AG09319 (cell line): ENCODE data around the gene CAMK1G.

Source experiments
- DNase-seq: peaks from one replicate; pipeline ENCODE4 v3.0.0-alpha.2; 2010; ENCODE audit warnings: low read depth; ENCODE audit errors: extremely low read depth
- TF ChIP-seq, protein P1 (sequence below): IDR thresholded peaks from 2 replicates; pipeline ENCODE4 v1.5.1; 2011; ENCODE audit warnings: low read depth, mild to moderate bottlenecking, inconsistent platforms, low read length, moderate library complexity

Gene CAMK1G

DNA sequence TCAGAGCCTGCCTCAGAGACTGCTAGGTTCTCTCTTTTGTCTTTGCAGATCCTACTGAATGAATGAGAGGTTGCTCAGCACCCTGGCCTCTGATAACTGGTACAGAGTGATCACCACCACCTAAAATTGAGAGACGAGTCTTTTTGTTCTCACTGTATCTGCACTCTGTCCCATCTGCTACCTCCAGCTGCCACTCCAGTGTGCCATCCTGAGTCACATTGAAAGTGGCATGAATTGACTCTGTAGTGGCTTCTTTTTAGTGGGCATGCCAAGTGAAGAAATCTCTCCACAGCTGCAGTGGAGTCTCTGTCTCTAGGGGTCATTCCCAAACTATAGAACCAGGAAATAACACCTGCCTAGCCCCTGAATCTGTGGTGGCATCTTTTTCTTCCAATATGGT is 14.7 kb downstream of the CAMK1G start:
- no peak for DNase-seq
- TF ChIP-seq, protein P1, sequence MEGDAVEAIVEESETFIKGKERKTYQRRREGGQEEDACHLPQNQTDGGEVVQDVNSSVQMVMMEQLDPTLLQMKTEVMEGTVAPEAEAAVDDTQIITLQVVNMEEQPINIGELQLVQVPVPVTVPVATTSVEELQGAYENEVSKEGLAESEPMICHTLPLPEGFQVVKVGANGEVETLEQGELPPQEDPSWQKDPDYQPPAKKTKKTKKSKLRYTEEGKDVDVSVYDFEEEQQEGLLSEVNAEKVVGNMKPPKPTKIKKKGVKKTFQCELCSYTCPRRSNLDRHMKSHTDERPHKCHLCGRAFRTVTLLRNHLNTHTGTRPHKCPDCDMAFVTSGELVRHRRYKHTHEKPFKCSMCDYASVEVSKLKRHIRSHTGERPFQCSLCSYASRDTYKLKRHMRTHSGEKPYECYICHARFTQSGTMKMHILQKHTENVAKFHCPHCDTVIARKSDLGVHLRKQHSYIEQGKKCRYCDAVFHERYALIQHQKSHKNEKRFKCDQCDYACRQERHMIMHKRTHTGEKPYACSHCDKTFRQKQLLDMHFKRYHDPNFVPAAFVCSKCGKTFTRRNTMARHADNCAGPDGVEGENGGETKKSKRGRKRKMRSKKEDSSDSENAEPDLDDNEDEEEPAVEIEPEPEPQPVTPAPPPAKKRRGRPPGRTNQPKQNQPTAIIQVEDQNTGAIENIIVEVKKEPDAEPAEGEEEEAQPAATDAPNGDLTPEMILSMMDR: no peak

DNA sequence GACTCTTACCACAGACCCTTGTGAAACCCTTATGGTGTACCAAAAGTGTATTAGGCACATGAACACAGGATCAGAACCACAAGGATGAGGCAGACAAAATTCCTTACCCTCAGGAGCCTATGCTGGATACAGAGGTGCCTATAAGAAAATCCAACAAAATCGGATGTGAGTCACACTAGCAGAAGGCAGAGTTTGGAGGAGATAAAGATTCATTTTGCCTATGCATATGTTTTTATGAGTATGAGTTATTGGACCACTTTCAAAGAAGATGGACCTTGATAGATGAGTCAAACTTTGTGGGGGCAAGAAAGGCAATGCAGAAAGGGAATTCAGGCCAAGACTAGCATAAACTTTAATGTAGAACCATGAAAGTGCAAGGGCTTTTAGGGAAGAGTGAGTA is 17.0 kb downstream of the CAMK1G start:
- TF ChIP-seq, protein P1: no peak

DNA sequence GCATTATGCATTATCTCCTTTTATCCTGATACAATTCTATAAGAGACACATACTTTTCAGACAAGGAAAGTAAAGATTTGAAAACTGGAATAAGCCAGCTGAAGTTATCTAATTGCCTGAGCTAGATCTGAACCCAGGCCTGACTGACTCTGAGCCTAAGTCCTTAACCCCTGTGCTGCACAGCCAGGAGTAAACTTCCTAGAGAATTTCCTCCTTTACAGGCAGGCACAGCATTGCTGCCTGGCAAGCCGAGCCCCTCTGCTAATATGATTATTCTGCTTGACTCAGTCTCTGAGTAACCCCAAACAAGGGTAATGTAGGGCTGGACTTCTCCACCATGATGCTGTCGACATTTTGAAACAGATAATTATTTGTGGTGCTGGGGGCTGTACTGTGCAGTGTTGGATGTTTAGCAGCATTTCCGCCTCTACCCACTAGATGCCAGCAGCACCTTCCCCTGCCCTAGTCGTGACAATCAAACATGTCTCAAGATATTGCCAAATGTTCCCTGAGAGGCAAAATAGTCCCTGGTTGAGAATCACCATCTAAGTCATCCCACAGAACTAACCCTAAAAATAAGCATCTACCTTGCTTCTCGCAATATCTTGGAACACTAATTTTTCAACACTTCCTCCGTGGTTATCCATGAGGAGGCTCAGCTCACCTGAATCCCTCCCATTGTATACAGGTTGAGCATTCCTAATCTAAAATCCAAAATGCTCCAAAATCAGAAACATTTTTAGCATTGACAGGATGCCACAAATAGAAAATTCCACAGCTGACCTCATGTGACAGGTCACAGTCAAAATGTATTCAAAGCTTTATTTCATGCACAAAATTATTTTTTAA is 18.5 kb downstream of the CAMK1G start:
- DNase-seq: peak; percentile 25
- TF ChIP-seq, protein P1: peak; percentile 83

More for the DNA sequence above, 17.0 kb downstream of the CAMK1G start:
- no peak for DNase-seq

DNA sequence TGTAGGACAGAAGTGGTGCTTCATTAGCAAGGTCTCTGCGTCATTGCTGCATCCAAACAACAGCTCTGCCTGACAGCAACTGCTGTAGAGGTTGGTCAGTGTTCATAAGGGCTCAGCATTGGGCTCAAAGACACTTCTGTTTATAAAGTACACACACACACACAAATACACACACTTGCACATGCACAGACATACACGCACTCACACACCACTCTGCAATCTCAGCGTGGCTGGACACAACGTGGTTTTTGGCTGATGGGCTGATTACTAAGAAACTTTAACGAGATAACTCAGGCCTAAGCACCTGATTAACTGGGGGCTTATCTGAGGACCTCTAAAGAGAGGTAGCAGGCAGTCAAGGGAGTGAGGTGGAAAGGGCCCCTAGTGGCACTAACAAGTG is 20.4 kb downstream of the CAMK1G start:
- TF ChIP-seq, protein P1: no peak
- no peak for DNase-seq

DNA sequence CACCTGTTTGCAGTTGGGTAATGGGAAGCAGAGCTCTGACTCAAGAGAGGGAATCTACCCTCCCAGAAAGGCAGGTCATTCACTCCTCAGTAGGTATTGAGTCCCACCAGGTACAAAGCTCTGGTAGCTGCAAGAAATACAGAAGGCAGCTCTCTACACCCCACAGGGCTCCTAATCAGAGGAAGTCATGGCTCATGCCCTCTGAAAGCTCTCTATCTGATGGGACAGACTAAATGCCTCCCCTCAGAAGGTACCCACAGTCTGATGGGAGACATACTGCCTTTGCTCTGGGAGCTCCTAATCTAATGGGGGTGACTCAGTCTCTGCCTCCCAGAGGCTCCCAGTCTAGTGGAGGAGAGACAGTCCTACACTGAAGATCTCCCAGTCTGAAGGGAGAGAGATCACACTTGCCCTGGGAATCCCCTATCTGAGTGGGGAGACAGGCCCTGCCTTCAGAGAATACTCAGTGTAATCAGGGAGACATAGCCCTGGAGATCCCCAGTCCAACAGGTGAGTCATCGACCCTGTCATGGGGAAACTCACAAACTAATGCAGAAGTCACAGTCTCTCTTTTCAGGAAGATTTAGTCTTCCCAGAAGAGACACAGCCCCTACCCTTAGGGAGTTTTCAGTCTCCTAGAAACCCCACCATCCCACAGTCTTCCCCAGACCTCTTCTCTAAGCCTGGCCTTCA is 23.7 kb downstream of the CAMK1G start:
- no peak for DNase-seq
- TF ChIP-seq, protein P1: no peak

DNA sequence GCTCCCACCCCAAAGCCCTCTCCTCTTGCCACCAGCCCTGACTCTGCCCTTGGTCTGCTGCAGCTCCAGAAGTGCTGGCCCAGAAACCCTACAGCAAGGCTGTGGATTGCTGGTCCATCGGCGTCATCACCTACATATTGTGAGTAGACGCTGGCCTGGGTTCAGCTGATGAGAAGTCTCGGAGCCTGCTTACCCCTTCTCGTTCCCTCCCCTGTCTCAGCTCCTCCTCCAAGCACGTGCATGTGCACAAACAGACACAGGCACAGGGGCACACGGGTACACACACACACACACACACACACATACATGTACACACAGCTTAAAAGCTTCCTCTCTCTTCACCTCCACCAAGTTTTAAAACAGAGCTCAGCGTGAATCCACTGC is 24.3 kb downstream of the CAMK1G start:
- TF ChIP-seq, protein P1: no peak
- DNase-seq: no peak
